SU-DHL-6 (cell line): ENCODE data around the gene TSPAN33.

ENCODE experiments used
- H2AFZ ChIP-seq: fragments of 200-600 bp; sonication (generic); 2 replicates; pipeline ENCODE4 v1.6.1; 2014; ENCODE audit warnings: low read depth, mild to moderate bottlenecking, moderate library complexity, mixed read lengths, antibody characterized with exemption, low read length; ENCODE audit not compliant: severe bottlenecking
- H3F3A ChIP-seq: fragments of 200-600 bp; shearing (Covaris generic); 2 replicates; pipeline ENCODE4 v1.6.0; 2016; ENCODE audit warnings: antibody characterized with exemption, mild to moderate bottlenecking; ENCODE audit not compliant: insufficient read depth
- H3K27ac ChIP-seq: fragments of 200-600 bp; sonication (generic); 2 replicates; pipeline ENCODE4 v1.5.1; 2016; ENCODE audit warnings: low read depth, mild to moderate bottlenecking, low read length, moderate library complexity, mixed read lengths
- H3K27me3 ChIP-seq: fragments of 200-600 bp; sonication (generic), shearing (Covaris generic); 2 replicates; pipeline ENCODE4 v1.6.0; 2014; ENCODE audit warnings: mild to moderate bottlenecking, low read length
- H3K36me3 ChIP-seq: fragments of 200-600 bp; sonication (generic); 2 replicates; pipeline ENCODE4 v1.6.1; 2014; ENCODE audit warnings: mild to moderate bottlenecking, low read length, mixed read lengths
- H3K4me2 ChIP-seq: fragments of 300-600, 200-600 bp; shearing (Covaris generic), sonication (generic); 2 replicates; pipeline ENCODE4 v1.6.0; 2014; ENCODE audit warnings: low read length, low read depth, mild to moderate bottlenecking; ENCODE audit not compliant: poor library complexity, severe bottlenecking
- H3K4me3 ChIP-seq: fragments of 200-600 bp; sonication (generic); 2 replicates; pipeline ENCODE4 v1.5.1; 2014; ENCODE audit warnings: antibody characterized with exemption, low read length, mild to moderate bottlenecking, mixed read lengths; ENCODE audit not compliant: insufficient read depth, poor library complexity, severe bottlenecking
- H3K79me2 ChIP-seq: fragments of 200-600 bp; sonication (generic); 2 replicates; pipeline ENCODE4 v1.6.1; 2014; ENCODE audit warnings: mild to moderate bottlenecking, low read length, moderate library complexity; ENCODE audit not compliant: insufficient read depth
- H3K9ac ChIP-seq: fragments of 200-600 bp; sonication (generic); 2 replicates; pipeline ENCODE4 v1.7.0; 2014; ENCODE audit warnings: mild to moderate bottlenecking, low read length
- H3K9me2 ChIP-seq: fragments of 200-600 bp; sonication (generic); replicated peaks from 2 replicates; pipeline ENCODE4 v1.6.1; 2014; ENCODE audit warnings: low read length; ENCODE audit not compliant: insufficient read depth
- H3K9me3 ChIP-seq: fragments of 200-600 bp; sonication (generic); 2 replicates; pipeline ENCODE4 v1.6.1; 2014; ENCODE audit warnings: low read length, mixed read lengths; ENCODE audit not compliant: insufficient read depth
- H4K20me1 ChIP-seq: fragments of 200-600 bp; sonication (generic); 2 replicates; pipeline ENCODE4 v1.6.1; 2014; ENCODE audit warnings: low read depth, mild to moderate bottlenecking, antibody characterized with exemption, low read length, moderate library complexity, mixed read lengths
- CTCF ChIP-seq: fragments of 200-600 bp; sonication (generic); IDR thresholded peaks from one replicate; pipeline ENCODE4 v1.5.1; 2017; ENCODE audit warnings: antibody characterized with exemption, mild to moderate bottlenecking, low read length, moderate library complexity; ENCODE audit not compliant: insufficient read depth, poor library complexity, severe bottlenecking
- EZH2phosphoT487 ChIP-seq: fragments of 200-600 bp; sonication (generic), shearing (Covaris generic); conservative IDR thresholded peaks from 2 replicates; pipeline ENCODE4 v1.6.1; 2018; ENCODE audit warnings: mild to moderate bottlenecking, antibody characterized with exemption, low read length, moderate library complexity, mixed read lengths

TSPAN33 gene

GRCh38 chr7:129144095-129144833 lies at the start of gene TSPAN33:
Gene TSPAN33, plus strand, starts transcription at chr7:129144707. Its CDS starts 274 bp downstream, at chr7:129144981.
- Histone ChIP-seq H3K9me2 (no peaks in the 10 kb centered on the region), H3K4me2 (peak within 1 kb of the TSS; percentile 78), H3K36me3 (no peaks in the 10 kb centered on the region), H3K9me3 (no peaks in the 10 kb centered on the region), H3K27ac (peak within 1 kb of the TSS; percentile 78), H3K9ac (peak within 1 kb of the TSS; percentile 82), H3K79me2 (peaks cover 20% of the 10 kb centered on the region; the same call in 1 of the 2 replicates), H4K20me1 (no peaks in the 10 kb centered on the region), H3F3A (peaks cover 4% of the 10 kb centered on the region; the same call in 1 of the 2 replicates), H2AFZ (peak within 1 kb of the TSS; percentile 92), H3K27me3 (no peaks in the 10 kb centered on the region), H3K4me3 (peak within 1 kb of the TSS; percentile 65)
- TF ChIP-seq EZH2phosphoT487 (no peak), CTCF (no peak)

- Histone ChIP-seq H3K4me3 (no peak overlapping the region), H3K9me2 (no peaks in the 10 kb centered on the region), H3K79me2 (no peaks in the 10 kb centered on the region), H3K9ac (peak overlapping the region; percentile 5; the same call in 1 of the 2 replicates), H3K27me3 (no peaks in the 10 kb centered on the region), H3K27ac (peak overlapping the region; percentile 72), H3K4me2 (peak overlapping the region; percentile 41), H3K36me3 (no peaks in the 10 kb centered on the region), H4K20me1 (no peaks in the 10 kb centered on the region), H2AFZ (peak overlapping the region; percentile 36), H3K9me3 (no peaks in the 10 kb centered on the region), H3F3A (peaks cover 14% of the 10 kb centered on the region)
- no peak for TF ChIP-seq EZH2phosphoT487
- no peak for TF ChIP-seq CTCF
Measured at GRCh38 chr7:129095258-129095657, 49.2 kb upstream of the TSPAN33 start.

- no peaks in the 10 kb centered on the region for H3K36me3 ChIP-seq
- no peaks in the 10 kb centered on the region for H3K79me2 ChIP-seq
- no peaks in the 10 kb centered on the region for H3K9me2 ChIP-seq
- TF ChIP-seq CTCF (no peak), EZH2phosphoT487 (no peak)
- H3F3A ChIP-seq = peaks cover 9% of the 10 kb centered on the region
- H3K9me3 ChIP-seq = no peaks in the 10 kb centered on the region
- H3K27me3 ChIP-seq = no peaks in the 10 kb centered on the region
- H3K4me2 ChIP-seq = no peak overlapping the region
- no peak overlapping the region for H3K27ac ChIP-seq
- H3K4me3 ChIP-seq = no peak overlapping the region
- H4K20me1 ChIP-seq = no peaks in the 10 kb centered on the region
- H2AFZ ChIP-seq = no peak overlapping the region
- H3K9ac ChIP-seq = no peak overlapping the region
Measured at GRCh38 chr7:129098409-129099084, 46.0 kb upstream of the TSPAN33 start.
